ENCODE results near the gene CYP19A1. TPM values are rescaled to one million over a fixed set of nuclear protein-coding genes. Genes with fewer than 3 reads are reported as not detected.

CYP19A1 gene
- total and polyA plus RNA-seq, 2 experiments from 2014 or later = 0.69 to 2.6 TPM

DNA sequence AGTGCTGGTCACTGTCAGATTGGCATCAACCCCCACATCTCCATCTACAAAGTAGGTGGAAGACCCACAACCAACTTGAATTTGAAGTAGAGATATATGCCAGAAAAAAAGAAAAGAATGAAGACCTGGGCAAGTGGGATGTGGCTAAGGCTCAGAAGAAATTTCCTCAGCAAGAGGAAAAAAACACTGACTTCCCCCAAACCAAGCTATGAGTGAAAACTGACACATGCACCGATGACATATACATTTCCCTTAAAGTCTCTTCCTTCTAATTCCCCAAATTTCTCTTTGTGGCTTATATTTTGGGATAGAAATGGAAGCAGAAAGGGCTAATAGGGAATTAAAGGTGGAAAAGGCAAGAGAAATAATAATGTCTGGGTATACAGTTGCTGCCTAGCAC is 59.0 kb downstream of the CYP19A1 start:
- DNase-seq (ENCODE audit: low read depth in 1 of 2, low spot score in 1 of 2) = no peak
- no peak overlapping the region for H3K4me3 ChIP-seq
- H3K4me1 ChIP-seq (ENCODE audit: low read depth) = peaks cover 11% of the 10 kb centered on the region
- no peaks in the 10 kb centered on the region for H3K9me3 ChIP-seq (ENCODE audit: low read depth)
- H3K27me3 ChIP-seq = peaks cover 33% of the 10 kb centered on the region
- no peaks in the 10 kb centered on the region for H3K36me3 ChIP-seq
- TF ChIP-seq, protein P1, sequence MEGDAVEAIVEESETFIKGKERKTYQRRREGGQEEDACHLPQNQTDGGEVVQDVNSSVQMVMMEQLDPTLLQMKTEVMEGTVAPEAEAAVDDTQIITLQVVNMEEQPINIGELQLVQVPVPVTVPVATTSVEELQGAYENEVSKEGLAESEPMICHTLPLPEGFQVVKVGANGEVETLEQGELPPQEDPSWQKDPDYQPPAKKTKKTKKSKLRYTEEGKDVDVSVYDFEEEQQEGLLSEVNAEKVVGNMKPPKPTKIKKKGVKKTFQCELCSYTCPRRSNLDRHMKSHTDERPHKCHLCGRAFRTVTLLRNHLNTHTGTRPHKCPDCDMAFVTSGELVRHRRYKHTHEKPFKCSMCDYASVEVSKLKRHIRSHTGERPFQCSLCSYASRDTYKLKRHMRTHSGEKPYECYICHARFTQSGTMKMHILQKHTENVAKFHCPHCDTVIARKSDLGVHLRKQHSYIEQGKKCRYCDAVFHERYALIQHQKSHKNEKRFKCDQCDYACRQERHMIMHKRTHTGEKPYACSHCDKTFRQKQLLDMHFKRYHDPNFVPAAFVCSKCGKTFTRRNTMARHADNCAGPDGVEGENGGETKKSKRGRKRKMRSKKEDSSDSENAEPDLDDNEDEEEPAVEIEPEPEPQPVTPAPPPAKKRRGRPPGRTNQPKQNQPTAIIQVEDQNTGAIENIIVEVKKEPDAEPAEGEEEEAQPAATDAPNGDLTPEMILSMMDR (IDR thresholded peaks at IDR 0.05; ENCODE audit: low read depth, low read length) = no peak
- H3K27ac ChIP-seq = no peak overlapping the region

DNA sequence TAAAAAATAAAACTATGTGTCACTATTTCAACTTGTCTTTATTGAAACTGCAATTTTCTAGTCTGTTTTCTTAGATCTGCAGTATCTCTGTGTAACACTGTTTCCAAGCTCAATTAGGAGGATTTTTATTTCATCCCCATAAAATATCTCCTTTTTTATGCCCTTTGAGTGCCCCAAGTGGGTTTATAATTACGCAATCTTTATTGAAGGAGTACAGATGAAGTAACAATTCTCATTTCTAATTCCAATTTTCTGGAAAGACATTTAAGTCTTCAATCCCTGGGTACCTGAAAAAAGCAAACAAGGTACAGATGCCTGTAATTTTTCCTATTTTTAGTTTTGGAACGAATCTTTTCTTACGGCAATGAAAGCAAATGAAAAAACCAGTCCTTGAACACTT is 61.3 kb downstream of the CYP19A1 start:
- Histone ChIP-seq H3K36me3 (no peaks in the 10 kb centered on the region), H3K4me1 (ENCODE audit: low read depth) (peaks cover 7% of the 10 kb centered on the region), H3K27ac (no peak overlapping the region), H3K27me3 (peaks cover 48% of the 10 kb centered on the region), H3K4me3 (no peak overlapping the region), H3K9me3 (ENCODE audit: low read depth) (no peaks in the 10 kb centered on the region)
- no peak for DNase-seq (ENCODE audit: low read depth in 1 of 2, low spot score in 1 of 2)
- TF ChIP-seq, protein P1 (IDR thresholded peaks at IDR 0.05; ENCODE audit: low read depth, low read length) = no peak

DNA sequence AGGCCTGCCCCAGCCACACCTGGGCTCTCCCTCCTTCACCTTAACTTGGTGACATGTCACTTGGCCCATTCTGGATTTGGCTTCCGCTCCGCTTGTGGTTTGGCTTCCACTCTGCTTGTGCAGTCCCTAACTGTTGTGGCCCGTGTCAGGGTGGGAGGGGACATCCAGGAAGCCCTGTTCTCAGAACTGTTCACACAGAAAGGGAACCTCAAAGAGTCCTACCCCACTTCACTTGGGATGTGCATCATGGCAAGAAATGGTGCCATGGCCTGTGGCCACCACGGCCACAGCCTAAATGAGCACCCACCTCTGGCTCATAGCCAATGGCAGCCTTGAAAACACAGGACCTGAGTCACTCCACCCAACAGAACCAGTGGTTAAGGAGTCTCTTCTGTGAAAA is 63.4 kb downstream of the CYP19A1 start:
- peaks cover 63% of the 10 kb centered on the region for H3K27me3 ChIP-seq
- no peaks in the 10 kb centered on the region for H3K9me3 ChIP-seq (ENCODE audit: low read depth)

DNA sequence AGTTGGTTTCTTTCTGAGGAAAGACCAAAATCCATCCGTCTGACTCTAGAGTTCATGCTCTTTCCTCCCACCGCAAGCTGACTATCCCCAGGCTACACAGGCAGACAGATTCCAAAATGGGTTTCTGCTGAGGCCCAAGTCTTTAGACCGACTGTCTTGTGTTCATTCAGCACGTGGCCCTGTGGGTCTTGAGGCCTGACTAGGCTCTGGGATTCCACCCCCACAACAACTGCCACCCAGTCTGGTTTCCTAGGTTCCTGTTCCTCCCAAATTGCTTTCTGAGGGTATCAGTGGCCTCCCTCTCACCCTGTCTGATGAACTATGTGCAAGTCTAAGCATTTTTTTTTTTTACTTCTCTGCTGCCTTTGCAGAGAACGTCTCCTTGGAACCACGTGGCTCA is 67.7 kb downstream of the CYP19A1 start:
- H3K4me3 ChIP-seq = no peak overlapping the region
- H3K27ac ChIP-seq = no peak overlapping the region
- TF ChIP-seq, protein P1 (IDR thresholded peaks at IDR 0.05; ENCODE audit: low read depth, low read length) = no peak
- DNase-seq (ENCODE audit: low read depth in 1 of 2, low spot score in 1 of 2) = no peak
- H3K9me3 ChIP-seq (ENCODE audit: low read depth) = no peaks in the 10 kb centered on the region
- peaks cover 71% of the 10 kb centered on the region for H3K27me3 ChIP-seq
- H3K36me3 ChIP-seq = no peaks in the 10 kb centered on the region
- H3K4me1 ChIP-seq (ENCODE audit: low read depth) = no peaks in the 10 kb centered on the region

More for the DNA sequence above, 63.4 kb downstream of the CYP19A1 start:
- DNase-seq (ENCODE audit: low read depth in 1 of 2, low spot score in 1 of 2) = no peak
- Histone ChIP-seq H3K4me3 (no peak overlapping the region), H3K27ac (no peak overlapping the region), H3K36me3 (no peaks in the 10 kb centered on the region), H3K4me1 (ENCODE audit: low read depth) (no peaks in the 10 kb centered on the region)
- TF ChIP-seq, protein P1 (IDR thresholded peaks at IDR 0.05; ENCODE audit: low read depth, low read length) = no peak

DNA sequence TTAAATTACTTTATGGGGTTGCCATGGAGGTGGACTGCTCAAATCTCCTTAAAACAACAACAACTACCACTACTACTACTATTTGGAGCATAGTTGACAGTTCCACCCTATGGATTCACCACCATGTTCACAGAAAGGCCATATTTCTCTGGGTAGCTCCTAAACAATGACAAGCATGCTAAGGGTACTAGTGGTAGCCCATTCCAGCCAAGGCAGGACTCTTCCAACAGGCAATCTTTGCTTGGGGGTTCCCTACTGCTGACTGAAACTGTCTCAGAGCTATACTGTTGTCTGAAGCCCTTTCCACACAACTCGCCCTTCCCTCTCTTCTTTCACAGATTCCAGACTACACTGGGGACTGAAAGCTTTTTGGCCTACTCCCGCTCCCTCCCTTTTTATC is 68.9 kb downstream of the CYP19A1 start:
- no peaks in the 10 kb centered on the region for H3K36me3 ChIP-seq
- no peak overlapping the region for H3K4me3 ChIP-seq
- no peaks in the 10 kb centered on the region for H3K9me3 ChIP-seq (ENCODE audit: low read depth)
- H3K27ac ChIP-seq = no peak overlapping the region
- peaks cover 73% of the 10 kb centered on the region for H3K27me3 ChIP-seq
- H3K4me1 ChIP-seq (ENCODE audit: low read depth) = no peaks in the 10 kb centered on the region
- TF ChIP-seq, protein P1 (IDR thresholded peaks at IDR 0.05; ENCODE audit: low read depth, low read length) = no peak
- no peak for DNase-seq (ENCODE audit: low read depth in 1 of 2, low spot score in 1 of 2)

DNA sequence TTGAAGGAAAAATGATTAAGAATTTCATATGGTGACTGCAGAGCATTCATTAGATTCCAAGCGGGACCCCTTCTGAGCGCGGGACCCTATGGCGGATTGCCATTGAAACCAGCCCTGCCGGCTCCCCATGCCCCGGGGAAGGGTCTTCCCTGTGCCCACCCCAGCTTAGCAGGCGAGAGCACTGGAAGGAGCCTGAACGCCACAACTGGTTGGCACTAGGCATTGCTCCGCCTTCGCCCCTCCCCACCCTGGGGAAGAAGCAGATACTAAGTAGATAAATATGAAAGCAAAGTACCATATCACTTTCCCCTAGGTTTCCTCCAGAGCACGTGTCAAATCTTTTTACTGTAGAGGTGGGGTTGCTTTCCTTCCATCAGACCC is 70.7 kb downstream of the CYP19A1 start:
- no peak overlapping the region for H3K27ac ChIP-seq
- no peaks in the 10 kb centered on the region for H3K4me1 ChIP-seq (ENCODE audit: low read depth)
- H3K4me3 ChIP-seq = peak overlapping the region; percentile 31
- H3K36me3 ChIP-seq = no peaks in the 10 kb centered on the region
- TF ChIP-seq, protein P1 (IDR thresholded peaks at IDR 0.05; ENCODE audit: low read depth, low read length) = no peak
- H3K27me3 ChIP-seq = peaks cover 69% of the 10 kb centered on the region
- peak; percentile 5 to 26 for DNase-seq (ENCODE audit: low read depth in 1 of 2, low spot score in 1 of 2)
- H3K9me3 ChIP-seq (ENCODE audit: low read depth) = no peaks in the 10 kb centered on the region

All from cardiac muscle cell (in vitro differentiated cells and primary cell).